Measurements from ENCODE around the gene PSIP1. TPM values are rescaled to one million over a fixed set of nuclear protein-coding genes. Genes with fewer than 3 reads are reported as not detected.

The PSIP1 gene
- total and polyA plus RNA-seq, 9 of the 15 experiments (the other 6 are each of a cell fraction or from before 2014, with no cell fraction given) = 18.8 to 119 (median 59.9) TPM

GRCh38 chr9:15422372-15423230 lies 88.2 kb downstream of the PSIP1 start, which contains the start of gene SNAPC3 (continued):
- TF ChIP-seq NUFIP1 (IDR thresholded peaks at IDR 0.05; ENCODE audit: partially characterized antibody) (no peak), RBM25 (IDR thresholded peaks at IDR 0.05; ENCODE audit: low read depth, low read length, severe bottlenecking) (peak; percentile 14), ZBTB5 (IDR thresholded peaks at IDR 0.05) (no peak), ZNF79 (CRISPR knock-in tag; IDR thresholded peaks at IDR 0.05; ENCODE audit: low read depth) (no peak), ESRRB (CRISPR knock-in tag; IDR thresholded peaks at IDR 0.05; ENCODE audit: borderline replicate concordance) (no peak), NCOA6 (IDR thresholded peaks at IDR 0.05) (no peak), BRD4 (IDR thresholded peaks at IDR 0.05) (no peak), RBM15 (IDR thresholded peaks at IDR 0.05; ENCODE audit: insufficient read depth, low read length) (no peak), ZBTB33 (CRISPR knock-in tag; IDR thresholded peaks at IDR 0.05) (peak; percentile 79), E4F1 (CRISPR knock-in tag; IDR thresholded peaks at IDR 0.05; ENCODE audit: borderline replicate concordance) (no peak), ASH1L (IDR thresholded peaks at IDR 0.05; ENCODE audit: borderline replicate concordance, low read depth, partially characterized antibody) (no peak), MAFG (tag; conservative IDR thresholded peaks at IDR 0.05) (no peak), SRSF1 (IDR thresholded peaks at IDR 0.05; ENCODE audit: low read depth, low read length) (no peak), ZNF277 (CRISPR knock-in tag; IDR thresholded peaks at IDR 0.05; ENCODE audit: borderline replicate concordance) (no peak), BACH1 (tag; IDR thresholded peaks at IDR 0.05) (no peak), HINFP (tag; conservative IDR thresholded peaks at IDR 0.05; ENCODE audit: low read depth) (no peak)

All from K562 (cell line).